HL-60 (cell line): ENCODE measurements around the gene PTPRN2.

Source experiments
- CTCF ChIP-seq: IDR thresholded peaks from one replicate; pipeline ENCODE4 v1.5.1; 2011; ENCODE audit warnings: low read length, control low read depth, inconsistent platforms; ENCODE audit not compliant: insufficient read depth
- GABPA ChIP-seq: IDR thresholded peaks from 2 replicates; pipeline ENCODE4 v1.6.1; 2012; ENCODE audit warnings: low read depth
- POLR2AphosphoS5 ChIP-seq: IDR thresholded peaks from 2 replicates; pipeline ENCODE4 v1.6.1; 2012; ENCODE audit warnings: low read depth
- REST ChIP-seq: IDR thresholded peaks from 2 replicates; pipeline ENCODE4 v1.6.1; 2012; ENCODE audit warnings: low read depth; ENCODE audit not compliant: insufficient replicate concordance
- SPI1 ChIP-seq: IDR thresholded peaks from 2 replicates; pipeline ENCODE4 v1.6.1; 2012; ENCODE audit warnings: low read depth, mild to moderate bottlenecking, borderline replicate concordance

- TF ChIP-seq POLR2AphosphoS5 (no peak), CTCF (no peak), REST (no peak), GABPA (no peak), SPI1 (no peak)
Measured at GRCh38 chr7:158479021-158479663, 108.5 kb downstream of the PTPRN2 start.
